ENCODE measurements around the gene CNOT8. TPM values are rescaled to one million over a fixed set of nuclear protein-coding genes. Genes with fewer than 3 reads are reported as not detected.

Gene CNOT8
- total RNA-seq, 2 donors from 2014 or later: 44.6 to 48.8 TPM

- Histone ChIP-seq H3K36me3 (ENCODE audit: control insufficient read depth, insufficient read depth, low read length) (peaks cover 92% of the 10 kb centered on the region), H3K4me1 (ENCODE audit: control insufficient read depth, insufficient read depth, low read length) (no peaks in the 10 kb centered on the region), H3K9me3 (ENCODE audit: control insufficient read depth, low read length) (peaks cover 22% of the 10 kb centered on the region), H3K27ac (ENCODE audit: low read depth, low read length) (no peak overlapping the region), H3K9ac (ENCODE audit: extremely low read depth, low read length, poor library complexity, severe bottlenecking) (no peak overlapping the region), H3K4me3 (ENCODE audit: low read length) (no peak overlapping the region), H3K27me3 (ENCODE audit: control insufficient read depth, insufficient read depth, low read length, poor library complexity, severe bottlenecking) (no peaks in the 10 kb centered on the region)
- Mint-ChIP-seq H3K27me3 (ENCODE audit: insufficient read depth) (no peaks in the 10 kb centered on the region), H3K4me1 (peaks cover 17% of the 10 kb centered on the region), H3K4me3 (no peak overlapping the region), H3K27ac (no peak overlapping the region), H3K9me3 (no peaks in the 10 kb centered on the region), H3K36me3 (ENCODE audit: low read depth) (peaks cover 84% of the 10 kb centered on the region)
- DNase-seq: no peak
- WGBS, 2 experiments (ENCODE audit: insufficient coverage in 1 of 2, insufficient read length in 1 of 2): 86 to 97% methylated on average over 9 to 13 of the region's 13 CpGs
- no peak for TF ChIP-seq CTCF (conservative IDR thresholded peaks at IDR 0.05)
These were observed 33.9 kb downstream of the CNOT8 start for GRCh38 chr5:154892369-154892771.

- peaks cover 91% of the 10 kb centered on the region for H3K36me3 ChIP-seq (ENCODE audit: control insufficient read depth, insufficient read depth, low read length)
- H3K27ac Mint-ChIP-seq: no peak overlapping the region
- H3K27ac ChIP-seq (ENCODE audit: low read depth, low read length): no peak overlapping the region
- H3K9me3 ChIP-seq (ENCODE audit: control insufficient read depth, low read length): peaks cover 12% of the 10 kb centered on the region
- H3K27me3 ChIP-seq (ENCODE audit: control insufficient read depth, insufficient read depth, low read length, poor library complexity, severe bottlenecking): no peaks in the 10 kb centered on the region
- H3K9me3 Mint-ChIP-seq: no peaks in the 10 kb centered on the region
- no peak overlapping the region for H3K4me3 ChIP-seq (ENCODE audit: low read length)
- H3K27me3 Mint-ChIP-seq (ENCODE audit: insufficient read depth): no peaks in the 10 kb centered on the region
- no peak overlapping the region for H3K4me3 Mint-ChIP-seq
- TF ChIP-seq CTCF (conservative IDR thresholded peaks at IDR 0.05): no peak
- H3K9ac ChIP-seq (ENCODE audit: extremely low read depth, low read length, poor library complexity, severe bottlenecking): no peak overlapping the region
- 85% methylated on average over 5 of the region's 5 CpGs; no CpG with 5 or more reads in 1 of the 2 experiments for WGBS, 2 experiments (ENCODE audit: insufficient coverage in 1 of 2, insufficient read length in 1 of 2)
- peaks cover 17% of the 10 kb centered on the region for H3K4me1 Mint-ChIP-seq
- DNase-seq: no peak
- H3K4me1 ChIP-seq (ENCODE audit: control insufficient read depth, insufficient read depth, low read length): no peaks in the 10 kb centered on the region
- peaks cover 80% of the 10 kb centered on the region for H3K36me3 Mint-ChIP-seq (ENCODE audit: low read depth)
These were observed 35.0 kb downstream of the CNOT8 start for GRCh38 chr5:154893381-154893780.

- H3K27me3 Mint-ChIP-seq (ENCODE audit: insufficient read depth): no peaks in the 10 kb centered on the region
- H3K9me3 Mint-ChIP-seq: no peaks in the 10 kb centered on the region
- 83 to 89% methylated on average over 12 to 14 of the region's 14 CpGs for WGBS, 2 experiments (ENCODE audit: insufficient coverage in 1 of 2, insufficient read length in 1 of 2)
- Histone ChIP-seq H3K9ac (ENCODE audit: extremely low read depth, low read length, poor library complexity, severe bottlenecking) (no peak overlapping the region), H3K27me3 (ENCODE audit: control insufficient read depth, insufficient read depth, low read length, poor library complexity, severe bottlenecking) (no peaks in the 10 kb centered on the region), H3K4me1 (ENCODE audit: control insufficient read depth, insufficient read depth, low read length) (no peaks in the 10 kb centered on the region), H3K36me3 (ENCODE audit: control insufficient read depth, insufficient read depth, low read length) (peaks cover 94% of the 10 kb centered on the region), H3K9me3 (ENCODE audit: control insufficient read depth, low read length) (no peaks in the 10 kb centered on the region), H3K27ac (ENCODE audit: low read depth, low read length) (no peak overlapping the region), H3K4me3 (ENCODE audit: low read length) (no peak overlapping the region)
- no peak overlapping the region for H3K4me3 Mint-ChIP-seq
- TF ChIP-seq CTCF (conservative IDR thresholded peaks at IDR 0.05): no peak
- H3K4me1 Mint-ChIP-seq: peaks cover 17% of the 10 kb centered on the region
- DNase-seq: no peak
- peak overlapping the region; percentile 81 for H3K27ac Mint-ChIP-seq
- peaks cover 81% of the 10 kb centered on the region for H3K36me3 Mint-ChIP-seq (ENCODE audit: low read depth)
These were observed 37.5 kb downstream of the CNOT8 start for GRCh38 chr5:154895606-154896561.

Measured in endodermal cell (in vitro differentiated cells).